H1 (cell line): ENCODE measurements around the gene MR1. TPM values are rescaled to one million over a fixed set of nuclear protein-coding genes. Genes with fewer than 3 reads are reported as not detected.

Source experiments
- ASH2L ChIP-seq: fragments of 200-600, 300-600 bp; sonication (generic); IDR thresholded peaks from one replicate; pipeline ENCODE4 v1.7.1; 2017; ENCODE audit warnings: low read length
- ATF3 ChIP-seq: IDR thresholded peaks from 2 replicates; pipeline ENCODE4 v1.6.1; 2011; ENCODE audit warnings: low read depth, mild to moderate bottlenecking, low read length; ENCODE audit not compliant: insufficient read depth
- RAD21 ChIP-seq, 2 experiments: IDR thresholded peaks in 1 of 2; conservative IDR thresholded peaks in 1 of 2; 2 replicates each; pipeline ENCODE4 v1.6.1; 2011; ENCODE audit warnings: low read depth in 2 of 2, low read length in 2 of 2, improper control_type of control experiment in 1 of 2, inconsistent platforms in 1 of 2, mild to moderate bottlenecking in 1 of 2, moderate library complexity in 1 of 2
- polyA plus RNA-seq, 7 experiments: library from polyadenylated mRNA; depleted of rRNA in 3 of 7; stranded (reverse) in 5 of 7; unstranded in 2 of 7; fragments of >200 nt in 5 of 7; fragments of 200-250 nt in 2 of 7; gene quantifications; 1 replicate in 5 of 7; 2 replicates in 1 of 7; 4 replicates in 1 of 7; pipeline versions ENCODE4 v1.2.1 to v1.2.3, GENCODE V29; 2011 to 2013; ENCODE audit warnings: missing spikeins in 2 of 7, mixed read lengths in 2 of 7
- total RNA-seq: library from RNA; stranded (reverse); fragmentation: NEBNext Ultra II Directional; extraction: Animal tissue kit (Norgen Biotek cat#: 25700); gene quantifications from 2 replicates; pipeline ENCODE4 v1.2.1, GENCODE V29; 2021

Gene MR1
- total and polyA plus RNA-seq, 2 of the 8 experiments (the other 6 are each of a cell fraction or from before 2014, with no cell fraction given) = 0.09 TPM; not detected in 1

DNA sequence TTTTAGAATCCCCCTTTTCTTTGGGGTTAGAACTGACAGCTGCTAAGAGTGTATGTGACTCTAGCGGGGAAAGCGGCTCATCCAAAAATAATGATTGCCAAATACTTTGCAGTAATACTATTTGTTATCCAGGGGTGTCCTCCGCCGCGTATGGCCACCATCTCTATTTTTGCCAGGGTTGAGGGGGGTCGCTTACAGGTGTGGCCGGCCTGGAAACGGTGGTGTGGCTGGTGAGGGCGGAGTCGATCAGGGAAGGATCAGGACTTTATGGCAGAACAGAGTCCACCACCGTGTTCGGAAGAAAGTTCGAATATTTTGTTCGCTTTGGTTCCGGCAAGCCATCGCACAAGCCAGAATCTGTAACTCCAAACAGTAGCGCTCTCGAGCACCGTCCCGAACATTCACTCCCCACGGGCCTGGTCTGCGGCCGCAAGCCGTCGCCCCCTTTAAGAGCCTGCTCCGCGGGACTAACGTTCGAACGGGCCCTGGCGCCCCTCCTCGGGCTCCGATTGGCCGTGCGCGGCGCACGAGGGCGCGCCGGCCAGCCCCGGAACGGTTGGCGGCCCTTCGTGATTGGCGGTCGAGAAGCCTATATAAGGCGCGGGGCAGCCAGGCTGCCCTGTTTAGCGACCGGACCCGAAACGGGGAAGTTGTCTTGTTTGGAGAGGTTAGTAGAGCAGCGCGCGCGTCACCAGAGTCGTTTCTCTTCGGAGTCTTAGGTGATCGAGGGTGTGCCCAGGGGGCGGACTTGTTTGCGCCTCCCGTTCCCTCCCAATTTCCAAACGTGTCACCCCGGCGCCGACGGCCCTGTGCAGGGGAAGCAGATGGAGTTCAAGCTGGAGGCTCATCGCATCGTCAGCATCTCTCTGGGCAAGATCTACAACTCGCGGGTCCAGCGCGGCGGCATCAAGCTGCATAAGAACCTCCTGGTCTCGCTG, 54.6 kb downstream of the MR1 start, which contains the start of gene IER5 (continued):
- TF ChIP-seq ASH2L (peak; percentile 76), ATF3 (0 out of 2 replicates have a peak, but pooled peaks have one; percentile 17), RAD21 (IDR thresholded peaks at IDR 0.05 in 1 of 2, conservative IDR thresholded peaks at IDR 0.05 in 1 of 2; ENCODE audit: low read depth in 2 of 2, low read length in 2 of 2) (peak in 1 of 2 experiments; percentile 2; a peak in 1 of 4 replicates)
